Progenitor cell of endocrine pancreas (in vitro differentiated cells): ENCODE measurements around the gene SLC25A51. TPM values are rescaled to one million over a fixed set of nuclear protein-coding genes. Genes with fewer than 3 reads are reported as not detected.

Experiments used
- DNase-seq: peaks from one replicate; pipeline ENCODE4 v3.0.0; 2021; ENCODE audit warnings: low spot score; ENCODE audit not compliant: unreplicated experiment
- H3K27ac Mint-ChIP-seq: 2 replicates; pipeline ENCODE4 v1.8.0; 2021; ENCODE audit warnings: mild to moderate bottlenecking, moderate library complexity, mixed read lengths
- H3K27me3 Mint-ChIP-seq: 2 replicates; pipeline ENCODE4 v1.8.0; 2021; ENCODE audit warnings: mixed read lengths
- H3K36me3 Mint-ChIP-seq: 2 replicates; pipeline ENCODE4 v1.8.0; 2022; ENCODE audit warnings: mixed read lengths; ENCODE audit not compliant: insufficient read depth
- H3K4me1 Mint-ChIP-seq: 2 replicates; pipeline ENCODE4 v1.8.0; 2021; ENCODE audit warnings: low read depth, mixed read lengths
- H3K4me3 Mint-ChIP-seq: 2 replicates; pipeline ENCODE4 v1.8.0; 2021; ENCODE audit warnings: low read depth, mild to moderate bottlenecking, moderate library complexity, mixed read lengths
- H3K9me3 Mint-ChIP-seq: 2 replicates; pipeline ENCODE4 v1.8.0; 2021; ENCODE audit warnings: low read depth, mixed read lengths
- CTCF ChIP-seq: fragments of 200-600 bp; sonication (generic); IDR thresholded peaks from one replicate; pipeline ENCODE4 v1.5.0; 2021; ENCODE audit warnings: antibody characterized with exemption, mild to moderate bottlenecking; ENCODE audit not compliant: unreplicated experiment
- total RNA-seq: library from RNA; stranded (reverse); gene quantifications from 2 replicates; pipeline ENCODE4 v1.2.1, GENCODE V29; 2021

The SLC25A51 gene
- total RNA-seq, 1 donor from 2014 or later: 32.5 TPM

DNA sequence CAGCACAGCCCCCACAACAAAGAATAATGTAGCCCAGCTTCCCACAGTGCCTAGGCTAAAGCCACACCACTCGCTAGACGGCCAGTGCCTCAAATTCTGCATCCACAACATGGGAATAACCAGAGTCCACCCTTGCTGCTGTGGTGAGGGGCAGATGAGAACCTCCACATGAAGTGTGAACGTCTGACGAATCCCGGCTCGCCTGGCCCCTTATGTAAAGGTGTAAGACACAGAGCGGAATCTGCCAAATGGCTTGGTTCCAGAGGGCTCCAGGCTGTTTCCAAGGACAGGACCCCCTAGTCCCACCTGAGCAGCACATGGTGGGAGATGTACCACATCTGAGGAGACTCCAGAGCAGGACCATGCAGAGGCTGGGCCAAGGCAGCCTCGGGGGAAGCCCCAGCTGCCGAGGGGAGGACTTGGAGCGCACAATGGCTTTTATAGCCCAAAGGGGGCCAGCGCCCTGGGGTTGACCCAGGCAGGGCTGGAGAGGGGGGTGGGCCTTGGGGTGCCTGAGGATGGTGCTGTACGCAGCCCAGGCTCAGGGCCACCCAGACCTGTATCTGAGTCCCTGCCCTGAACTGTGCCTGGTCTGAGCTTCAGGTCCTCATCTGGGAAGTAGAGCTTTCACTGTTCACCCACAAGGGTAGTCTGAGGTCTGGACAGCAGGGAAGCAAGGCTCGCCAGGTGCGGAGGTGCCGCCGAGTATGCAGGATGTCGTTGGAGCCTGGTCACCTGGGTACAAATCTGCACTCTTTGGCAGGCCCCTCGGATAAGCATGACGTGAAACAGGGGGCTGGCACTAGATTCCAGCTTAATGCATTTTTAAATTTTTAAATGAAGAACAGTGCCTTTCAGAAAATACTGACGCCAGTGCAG lies 24.9 kb upstream of the SLC25A51 start:
- no peak for TF ChIP-seq CTCF

GRCh38 chr9:37927601-37928551 lies 23.9 kb upstream of the SLC25A51 start:
- peak overlapping the region; percentile 33 for H3K27ac Mint-ChIP-seq
- TF ChIP-seq CTCF: no peak
- no peak overlapping the region for H3K4me3 Mint-ChIP-seq
- no peak for DNase-seq
- peaks cover 14% of the 10 kb centered on the region for H3K36me3 Mint-ChIP-seq
- no peaks in the 10 kb centered on the region for H3K27me3 Mint-ChIP-seq
- peaks cover 10% of the 10 kb centered on the region for H3K4me1 Mint-ChIP-seq
- peaks cover 6% of the 10 kb centered on the region for H3K9me3 Mint-ChIP-seq

More for the DNA sequence above, 24.9 kb upstream of the SLC25A51 start:
- Mint-ChIP-seq H3K9me3 (peaks cover 6% of the 10 kb centered on the region), H3K36me3 (peaks cover 14% of the 10 kb centered on the region), H3K27me3 (no peaks in the 10 kb centered on the region), H3K4me3 (no peak overlapping the region), H3K27ac (no peak overlapping the region), H3K4me1 (peaks cover 4% of the 10 kb centered on the region)
- DNase-seq: no peak

GRCh38 chr9:37927132-37927531 lies 23.2 kb upstream of the SLC25A51 start:
- H3K9me3 Mint-ChIP-seq: peaks cover 6% of the 10 kb centered on the region

DNA sequence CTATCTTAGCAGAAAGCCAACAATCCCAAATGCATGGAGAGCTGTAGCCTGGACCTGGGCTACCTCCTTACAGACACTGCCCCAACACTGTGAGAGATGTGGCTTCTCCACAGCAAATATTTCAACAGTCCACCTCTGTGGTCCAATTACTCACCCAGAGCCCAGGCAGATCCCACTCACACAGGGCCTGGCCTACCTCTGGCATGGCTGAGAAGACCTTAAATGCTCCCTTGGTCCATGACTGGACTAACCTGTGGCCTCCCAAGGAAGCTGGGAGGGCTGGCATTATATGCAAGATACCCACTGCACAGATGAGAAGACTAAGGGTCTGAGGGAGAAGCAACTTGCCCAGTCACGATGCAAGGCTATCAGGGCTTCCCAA lies 22.8 kb upstream of the SLC25A51 start:
- Mint-ChIP-seq H3K27me3 (no peaks in the 10 kb centered on the region), H3K27ac (no peak overlapping the region), H3K4me3 (no peak overlapping the region), H3K36me3 (peaks cover 11% of the 10 kb centered on the region), H3K4me1 (peaks cover 12% of the 10 kb centered on the region), H3K9me3 (peaks cover 6% of the 10 kb centered on the region)
- no peak for TF ChIP-seq CTCF
- DNase-seq: no peak

More at GRCh38 chr9:37927132-37927531, 23.2 kb upstream of the SLC25A51 start:
- Mint-ChIP-seq H3K4me3 (no peak overlapping the region), H3K36me3 (peaks cover 12% of the 10 kb centered on the region), H3K27ac (peak overlapping the region; percentile 33), H3K4me1 (peaks cover 12% of the 10 kb centered on the region), H3K27me3 (no peaks in the 10 kb centered on the region)
- DNase-seq: no peak
- no peak for TF ChIP-seq CTCF
